GM12892 (cell line): ENCODE measurements around the gene PTPRN2.

Experiments
- DNase-seq: peaks from one replicate; pipeline ENCODE4 v3.0.0; 2011; ENCODE audit not compliant: insufficient read length
- FAIRE-seq: peaks from 2 replicates; lab custom pipeline; 2011; peaks lifted over from hg19 to GRCh38; lab: Jason Lieb, UNC
- POLR2A ChIP-seq: IDR thresholded peaks from 2 replicates; pipeline ENCODE4 v1.6.1; 2011; ENCODE audit warnings: low read depth, low read length, control low read depth
- POLR2AphosphoS5 ChIP-seq: IDR thresholded peaks from 2 replicates; pipeline ENCODE4 v1.6.1; 2011; ENCODE audit warnings: low read depth, low read length, control low read depth
- TAF1 ChIP-seq: IDR thresholded peaks from 2 replicates; pipeline ENCODE4 v1.6.1; 2011; ENCODE audit warnings: low read depth, mild to moderate bottlenecking, control low read depth, low read length, borderline replicate concordance

PTPRN2 gene

DNA sequence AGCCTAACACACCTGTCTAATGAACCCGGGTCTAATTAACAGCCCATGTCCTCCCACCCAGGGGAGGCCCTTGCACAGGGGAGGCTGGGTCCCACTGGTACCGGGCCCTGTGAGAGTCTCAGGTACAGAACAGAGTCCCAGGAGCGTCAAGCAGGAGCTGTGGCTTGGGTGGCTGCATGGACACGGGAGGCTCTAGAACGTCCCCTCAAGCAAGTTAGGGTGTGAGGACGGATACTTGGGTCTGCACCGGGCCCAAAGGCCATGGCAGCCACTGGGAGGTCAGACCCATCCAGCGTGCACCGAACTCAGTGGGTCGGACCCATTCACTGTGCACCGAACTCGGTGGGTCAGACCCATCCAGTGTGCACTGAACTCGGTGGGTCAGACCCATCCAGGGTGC is 941.1 kb downstream of the PTPRN2 start:
- FAIRE-seq = no peak
- TF ChIP-seq TAF1 (no peak), POLR2AphosphoS5 (no peak), POLR2A (no peak)
- DNase-seq = no peak

DNA sequence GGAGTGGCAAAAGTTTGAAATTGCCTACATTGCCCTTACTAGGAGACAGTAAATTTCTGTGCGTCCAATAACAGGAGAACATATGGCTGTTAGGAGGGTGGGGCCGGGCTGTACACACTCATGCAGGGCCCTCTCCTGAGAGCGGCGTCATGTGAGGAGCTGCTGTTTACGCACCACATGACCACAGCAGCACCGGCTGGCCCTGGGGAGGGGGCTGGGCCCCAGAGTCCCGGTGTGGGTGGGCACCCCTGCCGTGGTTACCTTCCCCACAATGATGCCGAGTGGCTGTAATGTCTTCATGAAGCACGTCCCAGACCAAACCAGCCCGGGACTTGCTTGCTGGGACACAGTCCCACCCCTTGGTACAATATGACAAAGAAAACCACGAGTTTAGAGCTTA is 942.1 kb downstream of the PTPRN2 start:
- no peak for TF ChIP-seq POLR2A
- no peak for TF ChIP-seq POLR2AphosphoS5
- no peak for TF ChIP-seq TAF1
- FAIRE-seq (no peak), DNase-seq (no peak)

DNA sequence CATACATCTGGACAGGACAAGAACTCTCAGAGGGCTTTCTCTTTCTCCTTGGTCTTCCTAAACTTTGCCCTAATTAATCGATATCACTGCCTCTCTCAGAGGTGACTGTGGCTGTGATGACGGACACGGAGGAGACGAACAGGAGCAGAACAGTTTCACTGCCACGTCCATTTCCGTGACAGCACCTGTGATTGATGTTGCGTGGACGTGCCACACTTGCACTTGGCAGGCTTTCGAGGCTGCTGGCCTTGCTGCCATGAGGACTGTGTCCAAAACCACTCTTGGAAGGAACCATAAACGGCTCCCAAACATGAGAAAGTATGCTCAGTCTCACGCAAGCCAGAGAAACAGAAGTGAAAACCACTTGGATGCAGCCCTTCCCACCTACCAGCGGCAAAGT is 942.7 kb downstream of the PTPRN2 start:
- no peak for DNase-seq
- TF ChIP-seq POLR2AphosphoS5 (no peak), POLR2A (no peak), TAF1 (no peak)
- no peak for FAIRE-seq

DNA sequence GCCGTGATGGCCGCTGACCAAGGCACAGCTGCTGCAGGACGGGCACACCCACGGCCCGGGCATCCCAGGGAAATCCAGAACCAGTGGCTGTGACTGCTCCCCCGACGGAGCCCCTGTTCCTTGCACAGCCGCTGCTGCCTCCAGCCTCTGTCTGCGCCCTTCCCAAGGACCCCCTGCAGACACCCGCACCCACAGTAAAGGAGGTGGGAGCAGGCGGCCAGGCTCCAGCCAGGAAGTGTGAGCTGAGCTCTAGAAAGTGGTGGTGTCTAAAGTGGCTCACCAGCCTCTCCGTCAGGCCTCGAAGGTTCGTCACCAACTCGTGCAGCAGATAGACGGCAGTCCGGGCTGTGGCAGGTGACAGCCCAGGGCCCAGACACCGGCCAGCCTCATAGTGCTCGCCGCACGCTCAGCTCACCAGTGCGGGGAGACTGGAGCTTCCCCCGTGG is 944.1 kb downstream of the PTPRN2 start:
- FAIRE-seq = no peak
- TF ChIP-seq POLR2AphosphoS5 (no peak), TAF1 (no peak), POLR2A (no peak)

DNA sequence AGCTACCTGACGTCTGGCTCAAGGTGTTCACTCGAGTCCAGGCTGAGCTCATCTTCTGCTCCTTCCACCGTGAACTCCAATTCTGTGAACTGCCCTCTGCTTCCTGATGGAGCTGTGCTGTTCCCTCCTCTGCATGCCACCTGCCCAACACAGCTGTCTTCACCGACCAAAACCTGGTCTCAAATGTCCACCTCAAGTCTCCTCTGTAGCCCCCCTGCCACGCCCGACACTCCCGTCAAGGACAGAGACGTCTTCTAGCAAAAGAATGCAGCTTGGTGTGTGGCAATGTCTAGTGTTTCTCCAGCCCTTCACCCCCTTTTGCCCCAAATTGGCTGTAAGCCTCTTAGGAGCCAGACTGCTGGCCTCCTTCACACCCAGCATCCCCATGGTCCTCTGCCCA is 945.8 kb downstream of the PTPRN2 start:
- no peak for TF ChIP-seq POLR2A
- no peak for TF ChIP-seq POLR2AphosphoS5
- no peak for TF ChIP-seq TAF1
- FAIRE-seq = no peak
- DNase-seq = no peak

More for the DNA sequence above, 944.1 kb downstream of the PTPRN2 start:
- no peak for DNase-seq

DNA sequence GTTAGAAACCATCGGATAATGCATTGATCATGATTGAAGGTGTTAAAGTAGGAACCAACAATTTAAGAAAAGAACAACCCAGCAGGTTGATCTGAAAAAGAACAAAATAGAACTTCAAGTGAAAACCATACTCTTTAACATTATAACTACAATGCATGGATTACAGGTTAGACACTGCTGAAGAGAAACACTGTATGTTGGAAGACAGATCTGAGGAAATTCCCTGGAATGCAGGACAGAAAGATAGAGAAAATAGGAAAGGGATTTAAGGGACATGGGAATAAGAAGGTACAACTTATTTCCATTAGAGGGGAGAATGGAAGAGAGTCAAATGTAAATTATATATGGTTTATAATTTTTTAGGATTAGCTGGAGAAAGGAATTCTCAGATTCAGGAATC is 947.5 kb downstream of the PTPRN2 start:
- no peak for FAIRE-seq
- TF ChIP-seq TAF1 (no peak), POLR2AphosphoS5 (no peak), POLR2A (no peak)
- DNase-seq = no peak

DNA sequence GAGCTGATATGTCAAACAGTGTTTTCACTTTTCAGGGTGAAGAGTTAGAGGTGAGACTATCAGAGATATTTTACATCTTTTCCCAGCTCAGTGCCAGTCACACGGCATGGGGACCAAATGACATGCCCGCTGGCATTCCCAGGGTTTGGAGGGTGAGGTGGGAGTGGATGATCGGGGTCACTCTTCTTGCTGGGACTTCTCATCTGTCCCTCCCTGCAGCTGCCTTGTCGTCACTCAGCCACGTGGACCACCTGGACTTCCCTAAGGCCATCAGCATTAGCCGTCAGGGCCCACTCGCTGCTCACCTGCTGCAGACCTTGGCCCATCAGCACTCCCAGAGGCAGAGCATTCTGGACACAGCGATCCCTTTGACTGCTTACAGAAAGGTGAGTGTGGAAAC is 949.1 kb downstream of the PTPRN2 start:
- FAIRE-seq (no peak), DNase-seq (no peak)
- TF ChIP-seq POLR2A (no peak), POLR2AphosphoS5 (no peak), TAF1 (no peak)

DNA sequence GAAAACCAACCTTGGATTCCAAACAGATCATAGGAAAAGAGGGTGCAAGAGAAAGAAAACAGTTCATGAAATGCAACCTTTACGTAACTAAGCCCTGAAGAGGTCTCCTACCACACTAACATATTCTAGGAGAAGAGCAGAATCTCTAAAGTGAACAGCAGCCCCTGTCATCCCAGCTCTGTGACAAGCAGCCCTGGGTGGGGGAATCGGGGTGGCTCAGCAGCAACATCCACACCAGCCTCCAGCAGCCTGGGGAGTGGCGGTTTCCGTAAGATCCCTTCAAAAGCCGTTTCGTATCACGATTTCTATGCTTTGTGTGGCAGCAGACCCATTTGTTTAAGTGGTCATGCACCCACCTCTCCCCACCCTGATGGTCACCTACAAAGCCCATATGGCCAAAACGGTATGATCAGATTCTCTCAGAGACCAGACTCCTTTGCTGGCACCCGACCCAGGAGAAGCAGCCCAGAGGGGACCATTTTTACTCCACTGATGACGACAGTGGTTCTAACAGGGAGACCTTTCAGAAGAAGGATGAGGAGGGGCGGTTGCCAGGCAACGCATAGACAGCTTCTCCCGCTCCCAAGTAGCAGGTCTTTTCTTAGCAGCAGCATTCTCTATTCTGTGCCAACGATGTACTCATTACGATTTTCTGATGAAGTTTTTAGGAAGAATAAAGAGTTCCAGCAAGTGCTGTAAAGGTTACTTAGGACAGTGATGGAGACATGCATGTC is 950.2 kb downstream of the PTPRN2 start:
- FAIRE-seq = no peak
- TF ChIP-seq POLR2A (no peak), TAF1 (no peak), POLR2AphosphoS5 (no peak)
- DNase-seq = no peak

DNA sequence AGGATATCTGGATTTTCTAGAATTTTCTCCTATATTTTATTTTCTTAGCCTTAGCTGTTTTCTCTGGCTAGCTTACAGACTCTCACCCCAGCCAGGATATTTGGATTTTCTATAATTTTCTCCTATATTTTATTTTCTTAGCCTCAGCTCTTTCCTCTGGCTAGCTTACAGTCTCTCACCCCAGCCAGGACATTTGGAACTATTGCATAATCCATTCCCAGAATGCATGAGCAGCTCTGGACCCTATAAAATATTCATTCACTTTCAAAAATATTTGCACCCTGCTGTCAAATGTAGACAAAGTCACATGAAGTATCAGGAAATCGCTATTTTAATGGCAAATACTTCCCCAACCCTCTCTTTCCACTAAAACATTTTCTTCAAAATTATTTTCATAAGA is 952.0 kb downstream of the PTPRN2 start:
- TF ChIP-seq TAF1 (no peak), POLR2AphosphoS5 (no peak), POLR2A (no peak)
- DNase-seq (no peak), FAIRE-seq (no peak)

DNA sequence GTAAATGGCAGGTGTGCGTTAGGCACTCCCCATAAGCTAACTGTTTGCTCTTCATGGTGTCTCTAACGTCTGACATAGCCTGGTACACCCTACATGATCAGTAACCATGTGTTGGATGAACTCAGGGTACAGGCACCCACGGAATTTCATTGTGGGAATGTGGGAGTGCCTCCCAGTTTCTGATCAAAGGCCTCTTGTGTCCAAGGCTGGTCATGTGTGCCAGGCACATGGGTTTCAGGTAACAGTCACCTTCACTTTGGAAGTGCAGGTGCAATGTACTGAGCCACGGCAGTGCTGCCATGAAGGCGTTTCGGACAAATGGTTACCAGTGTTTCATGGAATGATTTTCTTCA is 952.5 kb downstream of the PTPRN2 start:
- TF ChIP-seq POLR2AphosphoS5 (no peak), POLR2A (no peak)
- no peak for DNase-seq
- FAIRE-seq = no peak

DNA sequence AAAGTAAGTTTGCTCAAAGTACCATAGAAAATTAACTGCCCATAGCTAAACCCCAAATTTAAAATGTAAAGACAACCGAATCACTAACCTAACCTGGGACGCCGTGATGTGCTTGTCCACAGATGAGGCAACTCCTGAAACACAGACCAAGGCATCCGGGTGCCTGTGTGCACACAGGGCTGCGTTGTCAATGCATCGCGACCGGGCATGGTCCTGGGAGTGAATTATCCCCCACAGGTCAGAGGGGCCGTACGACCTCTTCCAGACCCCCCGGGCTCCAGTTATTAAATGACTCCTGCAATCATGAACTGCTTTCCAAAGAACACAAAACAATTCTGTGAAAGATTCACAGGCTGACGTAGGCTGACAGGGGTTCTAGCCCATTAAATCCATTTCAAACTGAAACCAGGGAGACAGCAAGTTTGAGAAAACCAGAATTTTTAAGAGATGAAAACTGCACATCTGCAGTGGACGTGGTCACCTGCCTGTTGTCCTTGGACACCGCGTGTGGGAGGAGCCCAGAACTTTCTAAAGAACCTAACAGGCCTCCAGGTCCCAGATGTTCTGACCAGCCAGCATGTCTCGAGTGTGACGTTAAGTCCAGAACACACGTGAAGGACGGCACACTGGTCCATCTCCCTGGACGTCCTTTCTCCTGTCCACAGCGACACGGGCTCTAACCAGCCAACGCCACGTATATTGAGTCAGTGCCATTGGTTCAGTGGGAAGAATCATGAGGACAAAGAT is 953.0 kb downstream of the PTPRN2 start:
- TF ChIP-seq POLR2AphosphoS5 (no peak), TAF1 (no peak), POLR2A (no peak)
- DNase-seq (no peak), FAIRE-seq (no peak)
